A673 (cell line): Measurements from ENCODE around the gene MRTFA. TPM values are rescaled to one million over a fixed set of nuclear protein-coding genes. Genes with fewer than 3 reads are reported as not detected.

Source experiments
- BruUV-seq: library from RNA; stranded (reverse); fragments of 400-500 nt; replicated peaks from 2 replicates; lab custom pipeline; 2021; lab: Mats Ljungman, UMichigan
- CTCF ChIA-PET: fragments of 300-600 bp; sonication (Branson Sonifier 250); formaldehyde crosslinking; loops from one replicate; lab custom pipeline; 2022; ENCODE audit warnings: antibody characterized with exemption; lab: Charles Lee
- POLR2A ChIA-PET: fragments of 300-600 bp; sonication (Branson Sonifier 250); formaldehyde crosslinking; loops from one replicate; lab custom pipeline; 2022; ENCODE audit warnings: antibody characterized with exemption; ENCODE audit not compliant: low non-redundant PET; lab: Charles Lee
- DNase-seq: peaks from one replicate; pipeline ENCODE4 v3.0.0-alpha.2; 2015; ENCODE audit warnings: low spot score
- H3K27ac ChIP-seq: fragments of 200-600 bp; sonication (generic); 2 replicates; pipeline ENCODE4 v1.5.1; 2016; ENCODE audit warnings: mixed run types, low read depth, mild to moderate bottlenecking, mixed read lengths, antibody characterized with exemption, low read length; ENCODE audit not compliant: poor library complexity, severe bottlenecking
- H3K27me3 ChIP-seq: fragments of 200-600 bp; sonication (generic); replicated peaks from 2 replicates; pipeline ENCODE4 v1.6.1; 2017; ENCODE audit warnings: mixed run types, low read depth, mild to moderate bottlenecking, mixed read lengths, antibody characterized with exemption, low read length; ENCODE audit not compliant: insufficient read depth, poor library complexity
- H3K36me3 ChIP-seq: fragments of 200-600 bp; sonication (generic); 2 replicates; pipeline ENCODE4 v1.6.1; 2016; ENCODE audit warnings: mixed run types, mild to moderate bottlenecking, mixed read lengths, antibody characterized with exemption, low read length; ENCODE audit not compliant: insufficient read depth, poor library complexity, severe bottlenecking
- H3K4me1 ChIP-seq: fragments of 200-600 bp; sonication (generic); 2 replicates; pipeline ENCODE4 v1.6.1; 2017; ENCODE audit warnings: mixed run types, mild to moderate bottlenecking, mixed read lengths, antibody characterized with exemption, low read length; ENCODE audit not compliant: insufficient read depth, poor library complexity, severe bottlenecking
- H3K4me3 ChIP-seq: fragments of 200-600 bp; sonication (generic); 2 replicates; pipeline ENCODE4 v1.5.1; 2016; ENCODE audit warnings: low read depth, mixed run types, mild to moderate bottlenecking, mixed read lengths, low read length; ENCODE audit not compliant: poor library complexity, severe bottlenecking
- H3K9me3 ChIP-seq: fragments of 200-600 bp; sonication (generic); 2 replicates; pipeline ENCODE4 v1.6.1; 2016; ENCODE audit warnings: mixed run types, low read depth, mild to moderate bottlenecking, mixed read lengths, antibody characterized with exemption, low read length; ENCODE audit not compliant: poor library complexity, severe bottlenecking
- EZH2 ChIP-seq: fragments of 200-600 bp; sonication (generic); IDR thresholded peaks from 2 replicates; pipeline ENCODE4 v1.6.1; 2017; ENCODE audit warnings: borderline replicate concordance, low read depth, mild to moderate bottlenecking, mixed read lengths, antibody characterized with exemption, low read length; ENCODE audit not compliant: poor library complexity, severe bottlenecking
- intact Hi-C: fragments of 100-400 bp; cut with micrococcal nuclease; formaldehyde crosslinking; loops from one replicate; pipeline ENCODE4 v1.10.0; 2022; ENCODE audit not compliant: unreplicated experiment
- total RNA-seq: library from RNA; stranded (reverse); gene quantifications from 2 replicates; pipeline ENCODE4 v1.2.3, GENCODE V29; 2021
- TF ChIP-seq, protein P1 (sequence below): fragments of 300-800, 200-600 bp; sonication (generic); conservative IDR thresholded peaks from 2 replicates; pipeline ENCODE4 v1.5.1; 2017; ENCODE audit warnings: low read depth, mild to moderate bottlenecking, antibody characterized with exemption, low read length, moderate library complexity, mixed read lengths

Gene MRTFA
- total RNA-seq, 1 experiment from 2014 or later, result 35.8 TPM

DNA sequence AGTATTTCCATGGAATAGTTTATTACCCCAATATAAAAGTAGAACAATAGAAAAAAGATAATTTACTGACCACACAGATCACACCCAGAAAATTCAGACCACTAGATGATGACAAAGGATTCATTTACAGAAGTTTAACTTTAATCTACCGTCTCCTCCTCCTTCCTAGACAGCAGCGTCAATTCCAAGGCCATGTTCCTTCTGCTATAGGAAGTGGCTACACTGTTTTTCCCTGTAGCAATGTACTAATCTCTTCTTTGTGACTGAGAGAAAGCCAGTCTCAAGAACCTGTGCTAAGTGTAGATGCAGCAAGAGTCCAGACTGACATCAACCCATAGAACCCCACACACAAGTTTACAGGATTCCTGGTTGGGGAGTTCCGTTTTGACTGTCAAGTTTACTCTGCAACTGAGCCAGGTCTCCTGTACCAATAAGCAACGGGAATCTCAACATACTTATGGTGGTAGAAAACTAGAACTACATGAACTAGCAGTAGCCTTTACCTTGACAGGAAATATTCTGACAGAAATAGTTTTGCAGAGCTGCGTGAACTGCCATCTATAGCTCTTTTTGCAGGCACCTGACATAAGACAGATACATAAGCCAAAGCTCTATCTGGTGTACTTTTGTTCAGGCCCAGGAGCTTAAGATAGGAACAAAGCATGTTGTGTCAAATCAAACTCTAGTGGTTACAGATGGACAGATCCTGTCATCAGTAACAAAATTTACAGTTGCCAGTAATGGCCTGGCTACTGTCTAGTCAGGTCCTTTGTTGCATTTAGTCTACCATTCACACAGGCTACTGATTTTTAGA, 42.9 kb downstream of the MRTFA start:
- TF ChIP-seq, protein P1, sequence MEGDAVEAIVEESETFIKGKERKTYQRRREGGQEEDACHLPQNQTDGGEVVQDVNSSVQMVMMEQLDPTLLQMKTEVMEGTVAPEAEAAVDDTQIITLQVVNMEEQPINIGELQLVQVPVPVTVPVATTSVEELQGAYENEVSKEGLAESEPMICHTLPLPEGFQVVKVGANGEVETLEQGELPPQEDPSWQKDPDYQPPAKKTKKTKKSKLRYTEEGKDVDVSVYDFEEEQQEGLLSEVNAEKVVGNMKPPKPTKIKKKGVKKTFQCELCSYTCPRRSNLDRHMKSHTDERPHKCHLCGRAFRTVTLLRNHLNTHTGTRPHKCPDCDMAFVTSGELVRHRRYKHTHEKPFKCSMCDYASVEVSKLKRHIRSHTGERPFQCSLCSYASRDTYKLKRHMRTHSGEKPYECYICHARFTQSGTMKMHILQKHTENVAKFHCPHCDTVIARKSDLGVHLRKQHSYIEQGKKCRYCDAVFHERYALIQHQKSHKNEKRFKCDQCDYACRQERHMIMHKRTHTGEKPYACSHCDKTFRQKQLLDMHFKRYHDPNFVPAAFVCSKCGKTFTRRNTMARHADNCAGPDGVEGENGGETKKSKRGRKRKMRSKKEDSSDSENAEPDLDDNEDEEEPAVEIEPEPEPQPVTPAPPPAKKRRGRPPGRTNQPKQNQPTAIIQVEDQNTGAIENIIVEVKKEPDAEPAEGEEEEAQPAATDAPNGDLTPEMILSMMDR, result no peak
- TF ChIP-seq EZH2, result no peak
- DNase-seq, result no peak
- CTCF ChIA-PET, result no interaction called here
- H3K27ac ChIP-seq, result no peak overlapping the region
- H3K36me3 ChIP-seq, result no peaks in the 10 kb centered on the region
- BruUV-seq, result no TSS peak
- peaks cover 13% of the 10 kb centered on the region for H3K4me1 ChIP-seq
- no peak overlapping the region for H3K4me3 ChIP-seq
- POLR2A ChIA-PET, result no interaction called here
- no peaks in the 10 kb centered on the region for H3K27me3 ChIP-seq
- intact Hi-C loops, result no loop called here
- no peaks in the 10 kb centered on the region for H3K9me3 ChIP-seq

DNA sequence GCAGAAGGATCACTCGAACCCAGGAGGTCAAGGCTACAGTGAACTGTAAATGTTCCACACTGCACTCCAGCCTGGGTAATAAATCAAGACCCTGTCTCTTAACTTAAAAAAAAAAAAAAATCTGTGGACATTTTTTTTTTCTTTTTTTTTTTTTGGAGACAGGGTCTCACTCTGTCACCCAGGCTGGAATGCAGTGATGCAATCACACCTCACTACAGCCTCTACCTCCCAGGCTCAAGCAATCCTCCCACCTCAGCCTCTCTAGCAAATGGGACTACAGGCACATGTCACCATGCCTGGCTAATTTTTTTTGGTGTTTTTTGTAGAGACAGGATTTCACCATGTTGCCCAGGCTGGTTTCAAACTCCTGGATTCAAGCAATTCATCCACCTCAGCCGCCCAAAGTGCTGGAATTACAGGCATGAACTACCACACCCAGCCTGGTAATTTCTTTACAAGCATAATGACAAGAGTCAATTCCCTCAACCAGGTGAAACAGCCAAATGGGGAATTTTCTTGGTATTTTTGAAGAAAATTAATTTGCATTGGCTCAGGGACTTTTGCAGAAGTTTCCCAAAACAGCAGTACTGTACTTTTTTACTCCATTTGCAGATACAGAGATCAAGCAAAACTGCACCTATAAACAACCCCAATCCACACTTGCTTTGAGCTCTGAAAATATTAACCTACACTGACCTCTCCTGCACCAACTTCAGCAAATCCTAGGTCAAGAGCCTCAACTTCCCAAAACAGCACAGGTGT, 44.0 kb downstream of the MRTFA start:
- no peak overlapping the region for H3K4me3 ChIP-seq
- no peak overlapping the region for H3K27ac ChIP-seq
- BruUV-seq, result TSS peak; percentile 11
- no peaks in the 10 kb centered on the region for H3K27me3 ChIP-seq
- TF ChIP-seq, protein P1, result no peak
- TF ChIP-seq EZH2, result no peak
- DNase-seq, result no peak
- H3K4me1 ChIP-seq, result peaks cover 4% of the 10 kb centered on the region
- intact Hi-C loops, result no loop called here
- POLR2A ChIA-PET, result no interaction called here
- no peaks in the 10 kb centered on the region for H3K9me3 ChIP-seq
- H3K36me3 ChIP-seq, result no peaks in the 10 kb centered on the region
- CTCF ChIA-PET, result no interaction called here

DNA sequence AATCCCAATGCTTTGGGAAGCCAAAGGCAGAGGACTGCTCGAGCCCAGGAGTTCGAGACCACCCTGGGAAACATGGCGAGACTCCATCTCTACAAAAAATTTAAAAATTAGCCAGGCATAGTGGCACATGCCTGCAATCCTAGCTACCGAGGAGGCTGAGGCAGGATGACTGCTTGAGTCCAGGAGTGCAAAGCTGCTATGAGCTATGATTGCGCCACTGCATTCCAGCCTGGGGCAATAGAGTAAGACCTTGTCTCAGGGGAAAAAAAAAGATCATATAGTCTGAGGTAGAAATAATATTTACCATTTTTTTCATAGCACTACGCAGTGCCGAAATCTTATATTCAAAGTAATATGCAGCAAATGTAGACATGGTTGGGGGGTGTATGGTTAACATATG, 47.8 kb downstream of the MRTFA start:
- TF ChIP-seq, protein P1, result no peak
- no peak for TF ChIP-seq EZH2
- H3K4me3 ChIP-seq, result no peak overlapping the region
- peaks cover 8% of the 10 kb centered on the region for H3K4me1 ChIP-seq
- DNase-seq, result peak; percentile 27
- ChIA-PET CTCF (no interaction called here), POLR2A (no interaction called here)
- intact Hi-C loops, result no loop called here
- H3K9me3 ChIP-seq, result no peaks in the 10 kb centered on the region
- no TSS peak for BruUV-seq
- H3K27ac ChIP-seq, result no peak overlapping the region
- no peaks in the 10 kb centered on the region for H3K36me3 ChIP-seq
- H3K27me3 ChIP-seq, result no peaks in the 10 kb centered on the region
